OCI-LY3 (cell line): Measurements from ENCODE around the gene IL12B.

ENCODE experiments used
- H2AFZ ChIP-seq: fragments of 200-600, 300-600 bp; shearing (Covaris generic); 2 replicates; pipeline ENCODE4 v1.6.0; 2014; ENCODE audit warnings: antibody characterized with exemption, low read depth, low read length
- H3K27ac ChIP-seq: fragments of 200-600, 300-600 bp; sonication (generic); 2 replicates; pipeline ENCODE4 v1.5.1; 2014; ENCODE audit warnings: mild to moderate bottlenecking, low read length, moderate library complexity, mixed read lengths
- H3K27me3 ChIP-seq: fragments of 200-600, 300-600 bp; sonication (generic); 2 replicates; pipeline ENCODE4 v1.6.1; 2014; ENCODE audit warnings: low read depth, low read length, mixed read lengths
- H3K36me3 ChIP-seq: fragments of 200-600, 300-600 bp; sonication (generic); replicated peaks from 2 replicates; pipeline ENCODE3; 2014; ENCODE audit warnings: low read depth, low read length, mixed read lengths
- H3K4me1 ChIP-seq: fragments of 300-600, 200-600 bp; sonication (generic); 2 replicates; pipeline ENCODE4 v1.6.1; 2014; ENCODE audit warnings: low read length, mixed read lengths
- H3K4me2 ChIP-seq: fragments of 200-600, 300-600 bp; sonication (generic); 2 replicates; pipeline ENCODE4 v1.6.1; 2014; ENCODE audit warnings: low read length, mixed read lengths
- H3K4me3 ChIP-seq: fragments of 300-600, 200-600 bp; sonication (generic); 2 replicates; pipeline ENCODE4 v1.5.1; 2014; ENCODE audit warnings: antibody characterized with exemption, mild to moderate bottlenecking, low read length, moderate library complexity
- H3K79me2 ChIP-seq: fragments of 300-600, 200-600 bp; shearing (Covaris generic); 2 replicates; pipeline ENCODE4 v1.6.1; 2014; ENCODE audit warnings: mild to moderate bottlenecking, low read length, mixed read lengths
- H3K9ac ChIP-seq: fragments of 300-600, 200-600 bp; shearing (Covaris generic); 2 replicates; pipeline ENCODE4 v1.6.0; 2014; ENCODE audit warnings: mild to moderate bottlenecking, low read length, moderate library complexity
- H3K9me3 ChIP-seq: fragments of 200-600, 300-600 bp; shearing (Covaris generic); 2 replicates; pipeline ENCODE4 v1.6.1; 2014; ENCODE audit warnings: low read length, mixed read lengths; ENCODE audit not compliant: insufficient read depth
- H4K20me1 ChIP-seq: fragments of 200-600, 300-600 bp; sonication (generic); 2 replicates; pipeline ENCODE4 v1.6.1; 2016; ENCODE audit warnings: low read length, mixed read lengths; ENCODE audit not compliant: insufficient read depth
- EZH2phosphoT487 ChIP-seq: fragments of 200-600 bp; shearing (Covaris generic); IDR thresholded peaks from 2 replicates; pipeline ENCODE4 v1.6.1; 2018; ENCODE audit warnings: antibody characterized with exemption, mixed run types, low read depth
- TF ChIP-seq, protein P1 (sequence below): fragments of 200-600, 300-600 bp; sonication (generic); IDR thresholded peaks from 2 replicates; pipeline ENCODE4 v1.5.1; 2014; ENCODE audit warnings: antibody characterized with exemption, low read length, low read depth

The IL12B gene

DNA sequence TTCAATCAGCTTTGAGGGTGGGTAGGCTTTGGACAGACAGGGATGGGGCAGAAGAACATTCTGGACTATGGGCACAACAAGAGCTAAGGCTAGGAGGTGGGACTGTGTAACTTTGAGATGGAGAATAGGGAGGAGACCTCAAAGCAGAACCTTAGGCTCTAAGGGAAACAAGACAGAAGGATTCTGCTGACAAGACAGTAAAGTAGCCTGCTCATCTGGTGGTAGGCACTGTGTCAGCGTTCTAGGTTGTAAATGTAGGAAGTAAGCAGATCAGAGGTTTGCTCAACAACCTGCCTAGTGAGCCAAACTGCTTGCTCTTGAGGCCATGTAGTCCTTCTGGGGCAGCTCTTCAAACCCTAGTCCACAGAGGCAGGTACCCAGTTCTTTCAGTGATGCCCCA is 15.0 kb upstream of the IL12B start:
- Histone ChIP-seq H3K27ac (peak overlapping the region; percentile 50), H3K4me2 (peak overlapping the region; percentile 60)

DNA sequence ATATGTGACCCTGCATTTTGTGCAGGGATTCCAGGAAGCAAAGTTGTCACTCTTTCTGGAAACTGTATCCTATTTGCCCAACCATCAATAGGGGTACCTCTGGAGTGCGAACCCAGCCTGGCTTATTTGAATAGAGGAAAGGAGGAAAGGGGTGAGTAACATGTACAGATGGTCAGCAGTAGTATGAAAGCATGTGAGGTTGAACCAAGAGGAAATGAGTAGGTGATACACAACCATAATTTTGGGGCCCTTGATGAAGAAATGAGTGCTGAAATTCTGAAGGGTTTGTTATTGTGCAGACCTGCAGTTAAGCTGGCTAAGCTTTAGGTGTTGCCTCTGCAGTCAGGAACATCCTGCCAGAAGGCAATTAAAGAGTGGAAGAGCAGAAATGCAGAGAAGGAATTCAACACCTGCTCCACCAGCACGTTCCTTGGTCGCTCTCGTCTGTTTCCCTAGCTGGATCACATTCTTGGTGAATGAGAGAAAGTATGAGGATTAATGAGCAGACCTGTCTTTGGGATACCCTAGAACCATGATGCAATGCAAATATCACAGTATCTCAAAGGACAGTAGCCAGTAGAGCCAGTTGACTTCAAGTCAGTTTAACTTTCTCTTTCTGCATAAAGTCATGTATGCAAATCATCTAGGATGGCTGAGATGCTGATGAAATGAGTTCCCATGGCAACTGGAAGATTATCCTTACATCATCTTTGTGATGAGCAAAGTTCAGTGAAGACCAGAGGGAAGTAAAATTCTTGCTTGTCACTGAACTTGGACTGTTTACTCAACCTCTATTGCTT is 13.2 kb upstream of the IL12B start:
- TF ChIP-seq, protein P1, sequence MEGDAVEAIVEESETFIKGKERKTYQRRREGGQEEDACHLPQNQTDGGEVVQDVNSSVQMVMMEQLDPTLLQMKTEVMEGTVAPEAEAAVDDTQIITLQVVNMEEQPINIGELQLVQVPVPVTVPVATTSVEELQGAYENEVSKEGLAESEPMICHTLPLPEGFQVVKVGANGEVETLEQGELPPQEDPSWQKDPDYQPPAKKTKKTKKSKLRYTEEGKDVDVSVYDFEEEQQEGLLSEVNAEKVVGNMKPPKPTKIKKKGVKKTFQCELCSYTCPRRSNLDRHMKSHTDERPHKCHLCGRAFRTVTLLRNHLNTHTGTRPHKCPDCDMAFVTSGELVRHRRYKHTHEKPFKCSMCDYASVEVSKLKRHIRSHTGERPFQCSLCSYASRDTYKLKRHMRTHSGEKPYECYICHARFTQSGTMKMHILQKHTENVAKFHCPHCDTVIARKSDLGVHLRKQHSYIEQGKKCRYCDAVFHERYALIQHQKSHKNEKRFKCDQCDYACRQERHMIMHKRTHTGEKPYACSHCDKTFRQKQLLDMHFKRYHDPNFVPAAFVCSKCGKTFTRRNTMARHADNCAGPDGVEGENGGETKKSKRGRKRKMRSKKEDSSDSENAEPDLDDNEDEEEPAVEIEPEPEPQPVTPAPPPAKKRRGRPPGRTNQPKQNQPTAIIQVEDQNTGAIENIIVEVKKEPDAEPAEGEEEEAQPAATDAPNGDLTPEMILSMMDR: no peak
- TF ChIP-seq EZH2phosphoT487: no peak
- no peak overlapping the region for H2AFZ ChIP-seq
- H3K4me2 ChIP-seq: no peak overlapping the region
- no peak overlapping the region for H3K27ac ChIP-seq
- no peaks in the 10 kb centered on the region for H3K27me3 ChIP-seq
- H3K79me2 ChIP-seq: no peaks in the 10 kb centered on the region
- no peaks in the 10 kb centered on the region for H3K9me3 ChIP-seq
- peaks cover 42% of the 10 kb centered on the region for H3K4me1 ChIP-seq
- H3K36me3 ChIP-seq: peaks cover 39% of the 10 kb centered on the region
- no peak overlapping the region for H3K4me3 ChIP-seq
- H3K9ac ChIP-seq: no peak overlapping the region
- no peaks in the 10 kb centered on the region for H4K20me1 ChIP-seq

More for the DNA sequence above, 15.0 kb upstream of the IL12B start:
- peak overlapping the region; percentile 24; the same call in 1 of the 2 replicates for H3K4me3 ChIP-seq
- H3K27me3 ChIP-seq: no peaks in the 10 kb centered on the region
- H2AFZ ChIP-seq: no peak overlapping the region
- H3K79me2 ChIP-seq: no peaks in the 10 kb centered on the region
- H3K9ac ChIP-seq: peak overlapping the region; percentile 50; the same call in 1 of the 2 replicates
- peaks cover 48% of the 10 kb centered on the region for H3K4me1 ChIP-seq
- no peaks in the 10 kb centered on the region for H3K9me3 ChIP-seq
- peaks cover 40% of the 10 kb centered on the region for H3K36me3 ChIP-seq
- no peak for TF ChIP-seq EZH2phosphoT487
- TF ChIP-seq, protein P1: no peak
- H4K20me1 ChIP-seq: no peaks in the 10 kb centered on the region

DNA sequence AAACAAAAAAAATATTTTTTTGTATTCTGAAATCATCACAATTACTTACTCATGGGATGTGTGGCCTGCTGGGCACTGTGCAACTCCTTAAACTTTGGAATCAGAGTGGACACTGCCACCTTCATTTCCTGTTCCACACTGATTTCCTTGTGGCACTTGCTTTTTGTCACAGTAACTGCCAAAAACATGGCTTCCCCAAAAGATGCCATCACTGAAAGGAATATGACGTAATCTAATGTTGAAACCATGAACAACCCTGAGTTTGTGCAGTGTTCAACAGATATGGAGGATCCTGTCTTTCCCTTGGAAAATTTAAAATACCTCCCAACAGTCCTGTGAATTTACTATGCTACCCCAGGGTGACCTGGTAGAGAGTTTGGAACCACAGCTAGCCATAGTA is 12.6 kb upstream of the IL12B start:
- Histone ChIP-seq H3K27me3 (no peaks in the 10 kb centered on the region), H3K27ac (no peak overlapping the region), H3K4me3 (no peak overlapping the region), H3K9ac (no peak overlapping the region), H3K4me1 (peaks cover 47% of the 10 kb centered on the region), H3K9me3 (no peaks in the 10 kb centered on the region), H3K36me3 (peaks cover 45% of the 10 kb centered on the region), H2AFZ (no peak overlapping the region), H4K20me1 (no peaks in the 10 kb centered on the region), H3K79me2 (no peaks in the 10 kb centered on the region), H3K4me2 (no peak overlapping the region)
- TF ChIP-seq, protein P1: no peak
- no peak for TF ChIP-seq EZH2phosphoT487

DNA sequence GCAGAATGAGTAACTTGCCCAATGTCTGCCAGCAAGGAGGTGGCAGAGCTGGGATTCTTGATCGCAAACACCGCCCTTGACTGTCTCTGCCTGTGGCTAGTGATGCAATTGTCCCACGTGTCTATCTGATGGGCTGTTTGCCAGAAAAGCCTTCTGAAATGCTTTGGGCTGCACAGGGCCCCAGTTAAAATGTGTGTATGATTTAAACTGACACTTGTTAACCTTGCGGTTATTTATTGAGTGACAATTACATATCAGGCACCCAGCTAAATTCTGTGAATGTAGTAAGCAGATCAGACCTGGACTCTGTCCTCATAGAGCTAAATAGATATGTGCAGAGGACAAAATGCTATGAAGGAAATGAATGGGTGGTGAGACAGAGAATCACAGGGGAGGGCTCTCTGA is 11.6 kb upstream of the IL12B start:
- Histone ChIP-seq H3K4me3 (no peak overlapping the region), H4K20me1 (no peaks in the 10 kb centered on the region), H3K9me3 (no peaks in the 10 kb centered on the region), H3K36me3 (peaks cover 51% of the 10 kb centered on the region), H3K4me1 (peaks cover 56% of the 10 kb centered on the region), H3K27ac (no peak overlapping the region), H3K79me2 (no peaks in the 10 kb centered on the region), H3K27me3 (no peaks in the 10 kb centered on the region), H3K4me2 (no peak overlapping the region), H2AFZ (no peak overlapping the region), H3K9ac (no peak overlapping the region)
- TF ChIP-seq, protein P1: no peak
- no peak for TF ChIP-seq EZH2phosphoT487
